GM21381 (cell line): ENCODE results near the gene OR1M1.
"Not testable (repeated sequence)": the region's sequence is repeated elsewhere in the genome, so short reads cannot be mapped to it uniquely, and the experiment has no call there.

Source experiments
- ATAC-seq: cut with Tn5 transposase; IDR thresholded peaks from one replicate; pipeline ENCODE4 v1.9.1; 2021; ENCODE audit warnings: mild to moderate bottlenecking, moderate library complexity; ENCODE audit not compliant: unreplicated experiment

OR1M1 gene, protein sequence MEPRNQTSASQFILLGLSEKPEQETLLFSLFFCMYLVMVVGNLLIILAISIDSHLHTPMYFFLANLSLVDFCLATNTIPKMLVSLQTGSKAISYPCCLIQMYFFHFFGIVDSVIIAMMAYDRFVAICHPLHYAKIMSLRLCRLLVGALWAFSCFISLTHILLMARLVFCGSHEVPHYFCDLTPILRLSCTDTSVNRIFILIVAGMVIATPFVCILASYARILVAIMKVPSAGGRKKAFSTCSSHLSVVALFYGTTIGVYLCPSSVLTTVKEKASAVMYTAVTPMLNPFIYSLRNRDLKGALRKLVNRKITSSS

GRCh38 chr19:9086761-9087160 lies at the start of gene OR1M1:
OR1M1 (plus strand) TSS chr19:9087061; CDS start chr19:9093245, 6,184 bp downstream.
- no peak for ATAC-seq

GRCh38 chr19:9037400-9038062 lies 49.3 kb upstream of the OR1M1 start:
- ATAC-seq: no peak

DNA sequence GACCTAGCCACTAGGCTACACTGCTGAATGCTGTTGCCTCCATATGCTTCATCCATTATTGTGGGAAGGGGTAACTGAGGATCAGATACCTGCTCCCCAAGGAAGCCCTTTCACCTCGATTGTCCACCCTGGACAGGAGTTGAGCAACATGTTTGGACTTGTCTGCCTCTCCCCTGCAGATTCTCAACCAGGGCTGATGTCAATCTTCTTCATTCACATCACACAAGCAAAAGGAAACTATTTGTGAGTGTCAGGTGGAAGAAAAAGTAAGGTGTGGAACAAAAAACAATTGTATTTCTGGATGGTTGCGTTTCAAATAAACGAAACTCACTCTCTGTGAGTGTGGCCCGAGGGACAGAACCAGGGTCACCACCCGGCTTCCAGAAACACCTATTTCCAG lies 47.1 kb upstream of the OR1M1 start:
- no peak for ATAC-seq

GRCh38 chr19:9040131-9040530 lies 46.7 kb upstream of the OR1M1 start:
- no peak for ATAC-seq

- ATAC-seq: no peak
These were observed 45.8 kb upstream of the OR1M1 start for GRCh38 chr19:9041023-9041422.

DNA sequence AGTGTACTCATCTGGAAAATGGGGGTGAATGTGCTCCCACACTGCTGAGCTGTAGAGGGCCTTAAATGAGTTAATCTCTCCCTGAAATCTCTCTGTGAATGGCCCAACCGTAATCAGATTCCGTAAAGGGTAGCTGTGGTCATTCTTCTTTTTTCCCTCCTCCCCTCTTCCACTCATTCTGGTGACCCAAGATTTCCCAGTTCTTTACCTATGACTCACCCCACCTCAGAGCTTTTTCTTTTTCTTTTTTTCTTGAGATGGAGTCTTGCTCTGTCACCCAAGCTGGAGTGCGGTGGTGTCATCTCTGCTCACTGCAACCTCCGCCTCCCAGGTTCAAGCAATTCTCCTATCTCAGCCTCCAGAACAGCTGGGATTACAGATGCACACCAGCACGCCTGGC lies 43.3 kb upstream of the OR1M1 start:
- ATAC-seq: no peak

DNA sequence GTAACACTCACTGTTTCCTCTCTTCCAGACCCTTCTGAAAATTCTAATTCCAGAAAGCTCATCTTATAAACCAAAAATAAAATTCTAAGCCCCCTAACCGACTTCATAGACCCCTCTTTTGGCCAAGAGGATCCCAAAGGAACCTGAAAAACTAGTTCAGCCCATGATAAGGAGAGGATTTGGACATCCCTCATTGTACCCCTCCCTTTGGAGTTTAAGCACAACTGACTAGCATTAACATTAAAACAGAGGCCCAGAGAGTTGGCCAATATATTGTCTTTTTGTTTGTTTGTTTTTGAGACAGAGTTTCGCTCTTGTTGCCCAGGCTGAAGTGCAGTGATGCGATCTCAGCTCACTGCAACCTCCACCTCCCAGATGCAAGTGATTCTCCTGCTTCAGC lies 42.4 kb upstream of the OR1M1 start:
- no peak for ATAC-seq

DNA sequence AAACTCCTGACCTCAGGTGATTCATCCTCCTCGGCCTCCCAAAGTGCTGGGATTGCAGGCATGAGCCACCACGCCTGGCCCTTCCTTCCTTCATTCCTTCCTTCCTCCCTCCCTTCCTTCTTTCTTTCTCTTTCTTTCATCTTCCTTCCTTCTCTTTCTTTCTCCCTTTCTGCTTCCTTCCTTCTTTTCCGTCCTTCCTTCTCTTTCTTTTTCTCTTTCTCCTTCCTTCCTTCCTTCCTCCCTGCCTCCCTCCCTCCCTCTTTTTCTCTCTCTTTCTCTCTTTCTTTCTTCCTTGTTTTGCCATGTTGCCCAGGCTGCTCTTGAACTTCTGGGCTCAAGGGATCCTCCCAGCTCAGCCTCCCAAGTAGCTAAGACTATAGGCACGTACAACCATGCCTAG lies 40.2 kb upstream of the OR1M1 start:
- no peak for ATAC-seq

- ATAC-seq: no peak
These were observed 34.0 kb upstream of the OR1M1 start for GRCh38 chr19:9052894-9053293.

DNA sequence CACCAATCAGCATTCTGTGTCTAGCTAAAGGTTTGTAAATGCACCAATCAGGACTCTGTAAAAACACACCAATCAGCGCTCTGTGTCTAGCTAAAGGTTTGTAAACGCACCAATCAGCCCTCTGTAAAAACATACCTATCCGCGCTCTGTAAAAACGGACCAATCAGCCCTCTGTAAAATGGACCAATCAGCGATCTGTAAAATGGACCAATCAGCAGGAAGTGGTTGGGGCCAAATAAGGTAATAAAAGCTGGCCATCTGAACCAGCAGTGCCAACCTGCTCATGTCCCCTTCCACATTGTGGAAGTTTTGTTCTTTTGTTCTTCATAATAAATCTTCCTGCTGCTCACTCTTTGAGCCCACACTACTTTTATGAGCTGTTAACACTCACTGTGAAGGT lies 33.2 kb upstream of the OR1M1 start:
- ATAC-seq: not testable (repeated sequence)

GRCh38 chr19:9054207-9054606 lies 32.7 kb upstream of the OR1M1 start:
- ATAC-seq: no peak

GRCh38 chr19:9054765-9055164 lies 32.1 kb upstream of the OR1M1 start:
- no peak for ATAC-seq

- not testable (repeated sequence) for ATAC-seq
These were observed 30.7 kb upstream of the OR1M1 start for GRCh38 chr19:9056131-9056530.

DNA sequence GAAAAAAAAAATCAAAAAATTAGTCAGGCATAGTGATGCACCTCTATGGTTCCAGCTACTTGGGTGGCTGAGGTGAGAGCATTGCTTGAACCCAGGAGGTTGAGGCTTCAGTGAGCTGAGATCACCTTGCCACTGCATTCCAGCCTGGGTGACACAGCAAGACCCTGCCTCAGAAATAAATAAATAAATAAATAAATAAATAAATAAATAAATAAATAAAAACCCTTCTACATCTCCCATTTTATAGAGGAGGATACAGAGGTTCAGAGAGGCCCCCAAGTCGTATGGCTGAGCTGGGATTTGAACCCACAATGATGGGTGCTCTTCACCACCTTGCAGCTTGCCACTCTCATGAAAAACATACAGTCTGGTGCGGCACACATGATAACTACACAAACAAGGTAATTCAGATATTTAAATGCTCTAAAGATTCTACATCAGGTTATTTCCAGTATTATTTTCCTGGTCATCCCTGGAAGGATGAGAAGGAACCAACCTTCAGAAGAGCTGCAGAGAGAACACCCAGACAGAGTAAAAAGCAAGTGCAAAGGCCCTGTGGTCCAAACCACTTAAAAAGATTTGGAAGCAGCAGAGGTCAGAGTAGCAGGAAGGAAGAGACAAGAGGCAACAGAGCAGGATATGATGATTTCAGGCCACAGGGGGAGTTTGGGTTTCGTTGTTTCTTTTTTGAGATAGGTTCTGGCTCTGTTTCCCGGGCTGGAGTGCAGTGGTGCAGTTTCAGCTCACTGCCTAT lies 29.2 kb upstream of the OR1M1 start:
- ATAC-seq: no peak

GRCh38 chr19:9058905-9059667 lies 27.8 kb upstream of the OR1M1 start:
- ATAC-seq: no peak

- no peak for ATAC-seq
These were observed 26.1 kb upstream of the OR1M1 start for GRCh38 chr19:9060564-9061340.

DNA sequence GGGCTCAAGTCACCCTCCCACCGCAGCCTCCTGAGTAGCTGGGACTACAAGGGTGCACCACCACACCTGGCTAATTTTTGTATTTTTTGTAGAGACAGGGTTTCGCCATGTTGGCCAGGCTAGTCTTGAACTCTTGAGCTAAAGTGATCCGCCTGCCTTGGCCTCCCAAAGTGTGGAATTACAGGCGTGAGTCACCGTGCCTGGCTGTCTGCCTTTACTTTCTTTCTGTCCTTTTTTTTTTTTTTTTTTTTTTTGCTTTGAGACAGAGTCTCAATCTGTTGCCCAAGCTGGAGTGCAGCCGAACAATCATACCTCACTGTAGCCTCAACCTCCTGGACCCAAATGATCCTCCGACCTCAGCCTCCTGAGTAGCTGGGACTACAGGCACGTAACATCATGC lies 25.0 kb upstream of the OR1M1 start:
- no peak for ATAC-seq

DNA sequence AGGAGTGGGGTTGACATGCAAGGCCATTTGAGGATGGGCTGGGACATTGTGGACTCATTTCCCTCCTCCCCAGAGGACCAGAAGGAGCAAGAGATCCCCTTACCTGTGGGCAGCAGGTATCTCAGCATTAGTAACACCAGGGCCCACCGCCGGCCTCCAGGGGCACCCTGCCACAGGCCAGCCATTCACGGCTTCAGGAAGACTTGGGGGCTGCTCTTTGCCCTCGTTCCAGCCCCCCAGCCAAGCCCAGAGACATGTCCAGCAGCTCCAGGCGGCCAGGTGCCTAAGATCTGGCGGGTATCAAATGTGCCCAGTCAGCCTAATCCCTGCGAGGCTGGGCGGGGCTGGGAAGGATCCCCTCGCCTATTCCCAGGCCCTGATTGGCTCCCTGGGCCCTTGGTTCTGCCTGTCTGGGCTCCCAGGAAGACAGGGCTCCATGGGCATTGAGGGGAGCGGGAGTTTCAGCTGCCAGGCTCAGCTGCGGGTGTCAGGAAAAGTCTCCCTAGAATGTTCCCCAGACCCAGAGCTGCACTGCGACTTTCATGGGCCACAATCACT lies 21.3 kb upstream of the OR1M1 start:
- ATAC-seq: no peak

DNA sequence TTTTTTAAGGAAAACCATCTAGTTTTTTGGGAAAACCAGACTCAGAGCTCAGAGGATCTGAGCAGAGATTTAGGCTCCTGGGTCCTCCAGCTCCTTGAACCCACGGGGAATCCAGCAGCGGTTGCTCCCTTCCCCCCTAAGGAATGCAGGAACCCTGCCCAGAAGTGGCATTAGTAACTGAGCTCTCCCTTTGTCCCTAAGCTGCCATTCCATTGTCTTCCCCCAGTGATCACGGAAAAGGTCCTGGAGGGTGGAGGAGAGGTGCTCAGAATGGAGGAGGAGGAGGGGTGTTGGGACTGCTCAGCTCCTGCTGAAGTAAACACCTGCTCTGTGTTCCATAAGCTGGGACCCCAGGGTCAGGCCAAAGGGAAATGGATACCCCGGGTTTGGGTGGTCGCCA lies 16.8 kb upstream of the OR1M1 start:
- ATAC-seq: no peak

GRCh38 chr19:9071720-9072119 lies 15.1 kb upstream of the OR1M1 start:
- not testable (repeated sequence) for ATAC-seq
